Neural progenitor cell (in vitro differentiated cells): ENCODE data around the gene KCNK7.

Source experiments
- EZH2 ChIP-seq: fragments of 200-600 bp; sonication (generic); IDR thresholded peaks from 2 replicates; pipeline ENCODE4 v1.6.1; 2017; ENCODE audit warnings: antibody characterized with exemption, mild to moderate bottlenecking, moderate library complexity
- TF ChIP-seq, protein P1 (sequence below): fragments of 200-600 bp; sonication (generic); IDR thresholded peaks from 2 replicates; pipeline ENCODE4 v1.5.1; 2017; ENCODE audit warnings: antibody characterized with exemption, mild to moderate bottlenecking

GRCh38 chr11:65622011-65622410 is 26.4 kb upstream of the KCNK7 start:
- TF ChIP-seq, protein P1, sequence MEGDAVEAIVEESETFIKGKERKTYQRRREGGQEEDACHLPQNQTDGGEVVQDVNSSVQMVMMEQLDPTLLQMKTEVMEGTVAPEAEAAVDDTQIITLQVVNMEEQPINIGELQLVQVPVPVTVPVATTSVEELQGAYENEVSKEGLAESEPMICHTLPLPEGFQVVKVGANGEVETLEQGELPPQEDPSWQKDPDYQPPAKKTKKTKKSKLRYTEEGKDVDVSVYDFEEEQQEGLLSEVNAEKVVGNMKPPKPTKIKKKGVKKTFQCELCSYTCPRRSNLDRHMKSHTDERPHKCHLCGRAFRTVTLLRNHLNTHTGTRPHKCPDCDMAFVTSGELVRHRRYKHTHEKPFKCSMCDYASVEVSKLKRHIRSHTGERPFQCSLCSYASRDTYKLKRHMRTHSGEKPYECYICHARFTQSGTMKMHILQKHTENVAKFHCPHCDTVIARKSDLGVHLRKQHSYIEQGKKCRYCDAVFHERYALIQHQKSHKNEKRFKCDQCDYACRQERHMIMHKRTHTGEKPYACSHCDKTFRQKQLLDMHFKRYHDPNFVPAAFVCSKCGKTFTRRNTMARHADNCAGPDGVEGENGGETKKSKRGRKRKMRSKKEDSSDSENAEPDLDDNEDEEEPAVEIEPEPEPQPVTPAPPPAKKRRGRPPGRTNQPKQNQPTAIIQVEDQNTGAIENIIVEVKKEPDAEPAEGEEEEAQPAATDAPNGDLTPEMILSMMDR, result no peak
- TF ChIP-seq EZH2, result no peak
